Neural progenitor cell (in vitro differentiated cells): ENCODE data around the gene BAHD1.

ENCODE experiments used
- CTCF ChIP-seq: fragments of 200-600 bp; sonication (generic); IDR thresholded peaks from 2 replicates; pipeline ENCODE4 v1.5.1; 2017; ENCODE audit warnings: antibody characterized with exemption, mild to moderate bottlenecking
- EZH2 ChIP-seq: fragments of 200-600 bp; sonication (generic); IDR thresholded peaks from 2 replicates; pipeline ENCODE4 v1.6.1; 2017; ENCODE audit warnings: antibody characterized with exemption, mild to moderate bottlenecking, moderate library complexity
- EZH2phosphoT487 ChIP-seq: fragments of 200-600 bp; sonication (generic); IDR thresholded peaks from 2 replicates; pipeline ENCODE4 v1.6.1; 2017; ENCODE audit warnings: antibody characterized with exemption

DNA sequence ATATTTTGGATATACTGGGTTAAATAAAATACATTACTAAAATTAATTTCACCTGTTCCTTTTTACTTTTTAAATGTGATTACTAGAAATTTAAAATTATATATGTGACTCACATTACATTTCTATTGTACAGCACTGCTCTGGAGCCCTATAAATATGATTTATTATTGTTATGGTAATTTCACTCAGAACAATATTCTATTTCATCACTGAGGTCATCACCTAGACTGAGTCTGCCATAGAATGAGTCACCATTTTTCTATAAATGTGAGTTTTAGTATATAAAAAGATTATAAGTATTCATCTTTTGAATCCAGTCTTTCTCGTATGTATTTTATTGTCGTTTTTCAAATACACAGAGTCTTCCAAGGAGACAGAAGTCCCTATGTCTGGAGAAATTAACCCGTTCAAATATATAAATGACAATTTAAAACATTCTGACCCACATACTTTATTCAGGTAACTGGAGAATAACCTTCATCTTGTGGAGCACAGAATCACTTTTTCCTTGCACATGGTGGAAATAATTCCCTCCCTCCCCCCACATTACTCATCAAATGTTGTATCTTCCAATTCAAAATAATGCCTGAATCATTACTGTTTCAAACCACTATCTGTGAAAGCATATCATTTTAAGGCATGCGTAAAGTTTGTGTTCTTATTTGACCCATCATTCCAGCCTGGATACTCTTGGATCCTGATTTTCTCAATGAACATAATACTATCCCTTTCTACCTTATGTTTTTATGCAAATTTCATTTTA lies 60.0 kb downstream of the BAHD1 start:
- TF ChIP-seq EZH2 (no peak), CTCF (no peak), EZH2phosphoT487 (no peak)
